MM.1S (cell line): ENCODE results near the gene TTF1.

Experiments used
- DNase-seq: peaks from one replicate; pipeline ENCODE4 v3.0.0-alpha.2; 2015
- H2AFZ ChIP-seq: fragments of 300-600 bp; sonication (generic); 2 replicates; pipeline ENCODE4 v1.6.0; 2016; ENCODE audit warnings: antibody characterized with exemption, low read length
- H3F3A ChIP-seq: fragments of 300-600 bp; sonication (generic); 2 replicates; pipeline ENCODE4 v1.6.1; 2016; ENCODE audit warnings: mild to moderate bottlenecking, antibody characterized with exemption, low read length, moderate library complexity, mixed read lengths; ENCODE audit not compliant: insufficient read depth
- H3K27ac ChIP-seq: fragments of 300-600 bp; sonication (generic); 2 replicates; pipeline ENCODE4 v1.5.1; 2016; ENCODE audit warnings: mild to moderate bottlenecking, low read length
- H3K27me3 ChIP-seq: fragments of 300-600 bp; sonication (generic); replicated peaks from 2 replicates; pipeline ENCODE4 v1.6.0; 2016; ENCODE audit warnings: low read length; ENCODE audit not compliant: insufficient read depth
- H3K36me3 ChIP-seq: fragments of 300-600 bp; sonication (generic); replicated peaks from 2 replicates; pipeline ENCODE4 v1.6.1; 2016; ENCODE audit warnings: mild to moderate bottlenecking, low read length, mixed read lengths; ENCODE audit not compliant: insufficient read depth
- H3K4me1 ChIP-seq: fragments of 300-600 bp; sonication (generic); 2 replicates; pipeline ENCODE4 v1.6.1; 2016; ENCODE audit warnings: low read length, mixed read lengths
- H3K4me2 ChIP-seq: fragments of 300-600 bp; sonication (generic); 2 replicates; pipeline ENCODE4 v1.6.0; 2016; ENCODE audit warnings: low read depth, low read length
- H3K4me3 ChIP-seq: fragments of 300-600 bp; sonication (generic); 2 replicates; pipeline ENCODE4 v1.5.1; 2016; ENCODE audit warnings: low read length, mixed read lengths
- H3K79me2 ChIP-seq: fragments of 300-600 bp; sonication (generic); 2 replicates; pipeline ENCODE4 v1.6.1; 2016; ENCODE audit warnings: mixed run types, low read length, mixed read lengths
- H3K9ac ChIP-seq: fragments of 300-600 bp; sonication (generic); 2 replicates; pipeline ENCODE4 v1.6.1; 2016; ENCODE audit warnings: low read length, mixed read lengths
- H3K9me2 ChIP-seq: fragments of 300-600 bp; sonication (generic); replicated peaks from 2 replicates; pipeline ENCODE4 v1.6.1; 2016; ENCODE audit warnings: mild to moderate bottlenecking, low read length, mixed read lengths; ENCODE audit not compliant: insufficient read depth
- H3K9me3 ChIP-seq: fragments of 300-600 bp; sonication (generic); replicated peaks from 2 replicates; pipeline ENCODE4 v1.6.1; 2016; ENCODE audit warnings: mild to moderate bottlenecking, low read length, mixed read lengths; ENCODE audit not compliant: insufficient read depth
- H4K20me1 ChIP-seq: fragments of 300-600 bp; sonication (generic); 2 replicates; pipeline ENCODE4 v1.6.1; 2016; ENCODE audit warnings: mild to moderate bottlenecking, low read length, moderate library complexity, mixed read lengths; ENCODE audit not compliant: insufficient read depth
- EZH2 ChIP-seq: fragments of 300-600 bp; sonication (generic); optimal IDR thresholded peaks from 2 replicates; pipeline ENCODE3; 2017; ENCODE audit warnings: low read depth, mild to moderate bottlenecking, antibody characterized with exemption, low read length, mixed read lengths
- EZH2phosphoT487 ChIP-seq: fragments of 300-600 bp; sonication (generic); IDR thresholded peaks from 2 replicates; pipeline ENCODE4 v1.6.1; 2018; ENCODE audit warnings: antibody characterized with exemption, low read length
- TF ChIP-seq, protein P1 (sequence below): fragments of 300-600 bp; sonication (generic); IDR thresholded peaks from 2 replicates; pipeline ENCODE4 v1.5.1; 2016; ENCODE audit warnings: antibody characterized with exemption, low read length, mixed read lengths

Gene TTF1

DNA sequence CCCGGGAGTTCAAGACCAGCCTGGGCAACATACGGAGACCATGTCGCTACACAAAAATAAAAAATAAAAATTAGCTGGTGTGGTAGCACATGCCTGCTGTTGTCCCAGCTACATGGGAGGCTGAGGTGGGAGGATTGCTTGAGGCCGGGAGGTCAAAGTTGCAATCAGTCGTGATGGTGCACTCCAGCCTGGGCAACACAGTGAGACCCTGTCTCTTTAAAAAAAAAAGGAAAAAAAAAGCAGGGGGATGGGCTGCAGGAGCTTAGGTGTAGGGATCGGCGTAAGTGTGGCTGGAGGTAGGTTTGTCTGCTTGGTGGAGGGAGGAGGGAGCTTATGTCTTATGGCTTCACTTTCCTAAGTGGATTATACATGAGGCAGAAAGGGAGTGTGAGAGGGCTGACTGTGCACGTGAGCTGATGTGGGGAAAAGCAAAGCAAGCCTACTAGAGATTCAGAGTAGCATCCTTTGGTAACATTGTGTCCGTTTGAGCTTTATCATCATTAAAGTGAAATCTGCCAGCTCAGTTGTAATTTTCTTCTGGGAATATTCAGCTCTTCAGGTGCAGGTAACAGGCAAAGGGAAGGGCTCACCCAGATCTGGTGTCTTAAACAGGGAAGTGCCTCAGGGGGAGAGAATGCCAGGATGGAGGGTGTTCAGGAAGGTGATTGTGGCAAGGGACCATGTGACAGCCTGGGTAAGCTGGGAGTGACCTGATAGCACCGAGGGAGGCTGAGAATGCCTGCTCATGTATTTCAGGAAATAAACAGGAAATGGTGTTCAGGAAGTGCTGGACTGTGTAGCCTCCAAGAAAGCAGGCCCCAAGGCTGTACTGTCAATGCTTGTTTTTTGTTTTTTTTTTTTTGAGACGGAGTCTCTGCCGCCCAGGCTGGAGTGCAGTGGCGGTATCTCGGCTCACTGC, 34.2 kb downstream of the TTF1 start:
- Histone ChIP-seq H3K4me1 (peaks cover 11% of the 10 kb centered on the region), H3K79me2 (no peaks in the 10 kb centered on the region), H3K27me3 (no peaks in the 10 kb centered on the region), H3K4me3 (no peak overlapping the region), H3K9me3 (no peaks in the 10 kb centered on the region), H3K4me2 (no peak overlapping the region), H3K36me3 (no peaks in the 10 kb centered on the region), H4K20me1 (no peaks in the 10 kb centered on the region), H3K9ac (no peak overlapping the region), H2AFZ (peak overlapping the region; percentile 61; the same call in 1 of the 2 replicates), H3K9me2 (no peaks in the 10 kb centered on the region), H3F3A (no peaks in the 10 kb centered on the region), H3K27ac (no peak overlapping the region)
- TF ChIP-seq, protein P1, sequence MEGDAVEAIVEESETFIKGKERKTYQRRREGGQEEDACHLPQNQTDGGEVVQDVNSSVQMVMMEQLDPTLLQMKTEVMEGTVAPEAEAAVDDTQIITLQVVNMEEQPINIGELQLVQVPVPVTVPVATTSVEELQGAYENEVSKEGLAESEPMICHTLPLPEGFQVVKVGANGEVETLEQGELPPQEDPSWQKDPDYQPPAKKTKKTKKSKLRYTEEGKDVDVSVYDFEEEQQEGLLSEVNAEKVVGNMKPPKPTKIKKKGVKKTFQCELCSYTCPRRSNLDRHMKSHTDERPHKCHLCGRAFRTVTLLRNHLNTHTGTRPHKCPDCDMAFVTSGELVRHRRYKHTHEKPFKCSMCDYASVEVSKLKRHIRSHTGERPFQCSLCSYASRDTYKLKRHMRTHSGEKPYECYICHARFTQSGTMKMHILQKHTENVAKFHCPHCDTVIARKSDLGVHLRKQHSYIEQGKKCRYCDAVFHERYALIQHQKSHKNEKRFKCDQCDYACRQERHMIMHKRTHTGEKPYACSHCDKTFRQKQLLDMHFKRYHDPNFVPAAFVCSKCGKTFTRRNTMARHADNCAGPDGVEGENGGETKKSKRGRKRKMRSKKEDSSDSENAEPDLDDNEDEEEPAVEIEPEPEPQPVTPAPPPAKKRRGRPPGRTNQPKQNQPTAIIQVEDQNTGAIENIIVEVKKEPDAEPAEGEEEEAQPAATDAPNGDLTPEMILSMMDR, result no peak
- TF ChIP-seq EZH2 (no peak), EZH2phosphoT487 (no peak)
- DNase-seq, result peak; percentile 13

DNA sequence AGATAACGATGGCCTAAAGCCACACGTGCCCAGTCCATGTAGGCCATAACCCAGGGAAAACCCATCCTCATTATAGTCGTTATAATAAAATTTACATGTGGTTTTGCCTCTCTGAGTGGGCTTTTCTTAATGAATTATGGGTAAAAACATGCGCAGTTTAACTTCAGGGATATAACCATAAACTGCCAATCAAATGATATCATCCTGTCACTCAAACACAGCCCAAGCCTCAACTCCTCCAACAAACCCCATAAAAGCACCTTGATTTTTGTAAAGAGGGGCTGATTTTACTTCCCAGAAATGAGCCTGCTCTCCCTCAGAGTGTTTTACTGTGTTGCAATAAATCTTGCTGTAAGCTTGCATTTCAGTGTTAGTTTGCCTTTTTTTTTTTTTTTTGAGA, 36.0 kb downstream of the TTF1 start:
- H3K79me2 ChIP-seq, result no peaks in the 10 kb centered on the region
- no peak overlapping the region for H3K9ac ChIP-seq
- H4K20me1 ChIP-seq, result no peaks in the 10 kb centered on the region
- H3K27me3 ChIP-seq, result no peaks in the 10 kb centered on the region
- no peak overlapping the region for H3K27ac ChIP-seq
- no peaks in the 10 kb centered on the region for H3K9me3 ChIP-seq
- no peaks in the 10 kb centered on the region for H3F3A ChIP-seq
- TF ChIP-seq EZH2 (no peak), EZH2phosphoT487 (no peak)
- TF ChIP-seq, protein P1, result no peak
- H3K36me3 ChIP-seq, result no peaks in the 10 kb centered on the region
- H3K4me3 ChIP-seq, result no peak overlapping the region
- H3K4me1 ChIP-seq, result peaks cover 11% of the 10 kb centered on the region
- H3K9me2 ChIP-seq, result no peaks in the 10 kb centered on the region
- DNase-seq, result no peak
- no peak overlapping the region for H2AFZ ChIP-seq
- H3K4me2 ChIP-seq, result no peak overlapping the region

DNA sequence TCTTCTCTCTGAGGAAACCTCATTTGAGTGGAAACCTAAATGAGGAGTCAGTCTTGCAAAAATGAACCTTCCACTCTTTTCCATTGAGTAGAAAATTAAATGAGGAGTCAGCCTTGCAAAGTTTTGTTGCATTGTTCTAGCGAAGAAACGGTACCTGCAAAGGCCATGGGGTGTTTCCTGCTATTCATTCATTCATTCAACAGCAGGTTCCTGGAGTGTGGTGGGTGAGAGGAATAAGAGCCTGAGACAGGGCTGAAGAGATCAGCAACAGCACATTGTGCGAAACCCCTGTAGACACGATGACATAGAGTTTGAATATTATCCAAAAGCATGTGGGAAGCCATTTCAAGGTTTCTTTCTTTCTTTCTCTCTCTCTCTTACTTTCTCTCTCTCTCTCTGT, 37.2 kb downstream of the TTF1 start:
- Histone ChIP-seq H3K4me3 (no peak overlapping the region), H3K36me3 (no peaks in the 10 kb centered on the region), H3K4me1 (peaks cover 11% of the 10 kb centered on the region), H2AFZ (no peak overlapping the region), H3K27ac (no peak overlapping the region), H3K9me3 (no peaks in the 10 kb centered on the region), H3K9ac (no peak overlapping the region), H4K20me1 (no peaks in the 10 kb centered on the region), H3K79me2 (no peaks in the 10 kb centered on the region), H3K9me2 (no peaks in the 10 kb centered on the region), H3K27me3 (no peaks in the 10 kb centered on the region), H3K4me2 (no peak overlapping the region), H3F3A (no peaks in the 10 kb centered on the region)
- DNase-seq, result no peak
- TF ChIP-seq EZH2phosphoT487 (no peak), EZH2 (no peak)
- TF ChIP-seq, protein P1, result no peak
